ENCODE results near the gene LAMC2.

LAMC2 gene

GRCh38 chr1:183212870-183213269 is 26.8 kb downstream of the LAMC2 start:
- Histone ChIP-seq H3K4me1 (ENCODE audit: control insufficient read depth, insufficient read depth, low read length) (no peaks in the 10 kb centered on the region), H3K9ac (ENCODE audit: low read length) (no peak overlapping the region), H3K36me3 (ENCODE audit: control insufficient read depth, insufficient read depth, low read length) (no peaks in the 10 kb centered on the region), H3K27ac (ENCODE audit: low read depth, low read length) (no peak overlapping the region), H3K9me3 (ENCODE audit: control insufficient read depth, insufficient read depth, low read depth, low read length) (no peaks in the 10 kb centered on the region), H3K4me3 (ENCODE audit: low read depth, low read length) (no peak overlapping the region), H3K27me3 (ENCODE audit: control insufficient read depth, insufficient read depth, low read length) (no peaks in the 10 kb centered on the region)

DNA sequence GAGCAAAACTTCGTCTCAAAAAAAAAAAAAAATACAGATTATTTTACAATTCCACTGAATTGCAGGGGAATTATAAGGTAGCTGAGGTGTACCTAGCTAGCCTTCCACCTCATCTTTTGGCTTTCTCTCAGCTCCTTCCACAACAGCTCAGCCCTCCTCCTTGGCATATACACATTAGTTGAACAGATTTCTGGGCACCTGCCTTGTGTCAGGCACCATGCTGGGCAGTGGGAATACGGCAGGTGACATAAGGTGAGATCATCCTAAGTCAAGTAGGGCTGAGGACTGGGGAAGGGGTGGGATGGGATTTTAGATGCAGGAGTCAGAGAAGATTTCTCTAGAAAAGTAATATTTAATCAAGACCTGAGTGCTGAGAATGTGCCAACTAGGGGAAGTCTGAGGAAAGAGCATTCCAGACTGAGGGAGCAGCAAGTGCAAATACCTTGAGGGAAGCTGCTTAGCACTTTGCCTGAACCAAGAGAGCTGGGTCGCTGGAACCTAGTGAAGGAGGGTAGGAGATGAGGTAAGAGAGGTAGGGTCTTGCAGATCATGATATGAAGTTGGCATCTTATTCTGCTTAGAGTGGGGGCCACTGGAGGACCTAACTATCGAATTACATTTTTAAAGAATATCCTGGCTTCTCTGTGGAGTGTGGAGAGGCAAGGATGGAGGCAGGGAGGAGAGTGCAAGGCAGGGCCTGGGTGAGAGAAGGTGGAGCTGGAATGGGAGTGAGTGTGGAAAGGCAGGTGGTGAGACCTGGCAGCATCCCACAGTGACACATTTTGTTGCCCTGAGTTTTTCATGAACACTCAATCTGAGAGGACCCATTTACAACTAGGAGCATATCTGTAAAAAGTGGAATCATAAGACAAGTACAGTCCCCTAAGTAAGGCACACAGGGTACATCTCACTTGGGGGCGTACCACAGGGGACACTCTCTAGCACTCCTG is 28.2 kb downstream of the LAMC2 start:
- H3K9me3 ChIP-seq (ENCODE audit: control insufficient read depth, insufficient read depth, low read depth, low read length) = no peaks in the 10 kb centered on the region
- no peaks in the 10 kb centered on the region for H3K36me3 ChIP-seq (ENCODE audit: control insufficient read depth, insufficient read depth, low read length)
- H3K4me3 ChIP-seq (ENCODE audit: low read depth, low read length) = no peak overlapping the region
- no peak overlapping the region for H3K9ac ChIP-seq (ENCODE audit: low read length)
- H3K27me3 ChIP-seq (ENCODE audit: control insufficient read depth, insufficient read depth, low read length) = no peaks in the 10 kb centered on the region
- H3K27ac ChIP-seq (ENCODE audit: low read depth, low read length) = no peak overlapping the region
- H3K4me1 ChIP-seq (ENCODE audit: control insufficient read depth, insufficient read depth, low read length) = peaks cover 13% of the 10 kb centered on the region

DNA sequence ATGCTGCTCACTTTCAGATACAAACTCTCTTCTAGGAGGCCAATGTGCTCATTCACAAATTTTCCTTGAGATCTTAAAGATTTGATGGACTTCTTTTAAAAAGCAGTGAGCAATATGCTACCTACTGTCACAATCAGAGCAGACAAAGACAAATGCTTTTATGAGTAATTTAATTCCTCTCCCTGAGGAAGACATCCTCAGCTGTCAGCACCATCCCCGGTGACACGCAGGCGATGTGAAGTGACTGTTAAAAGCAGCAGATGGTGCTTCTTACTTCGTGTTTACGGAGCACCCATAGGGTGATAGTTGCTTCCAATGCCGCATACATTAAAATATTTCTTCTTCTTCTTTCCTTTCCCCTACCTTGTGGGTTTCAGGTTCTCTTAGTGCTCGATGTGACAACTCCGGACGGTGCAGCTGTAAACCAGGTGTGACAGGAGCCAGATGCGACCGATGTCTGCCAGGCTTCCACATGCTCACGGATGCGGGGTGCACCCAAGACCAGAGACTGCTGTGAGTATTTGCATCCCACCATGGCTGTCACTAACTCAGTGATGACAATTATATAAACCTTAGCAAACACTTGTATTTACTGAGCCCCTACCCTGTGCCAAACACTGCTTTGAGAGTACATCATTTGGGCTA is 29.1 kb downstream of the LAMC2 start:
- H3K9ac ChIP-seq (ENCODE audit: low read length) = no peak overlapping the region
- H3K27ac ChIP-seq (ENCODE audit: low read depth, low read length) = no peak overlapping the region
- H3K9me3 ChIP-seq (ENCODE audit: control insufficient read depth, insufficient read depth, low read depth, low read length) = no peaks in the 10 kb centered on the region
- no peaks in the 10 kb centered on the region for H3K27me3 ChIP-seq (ENCODE audit: control insufficient read depth, insufficient read depth, low read length)
- H3K4me3 ChIP-seq (ENCODE audit: low read depth, low read length) = no peak overlapping the region
- no peaks in the 10 kb centered on the region for H3K36me3 ChIP-seq (ENCODE audit: control insufficient read depth, insufficient read depth, low read length)
- H3K4me1 ChIP-seq (ENCODE audit: control insufficient read depth, insufficient read depth, low read length) = peaks cover 13% of the 10 kb centered on the region

DNA sequence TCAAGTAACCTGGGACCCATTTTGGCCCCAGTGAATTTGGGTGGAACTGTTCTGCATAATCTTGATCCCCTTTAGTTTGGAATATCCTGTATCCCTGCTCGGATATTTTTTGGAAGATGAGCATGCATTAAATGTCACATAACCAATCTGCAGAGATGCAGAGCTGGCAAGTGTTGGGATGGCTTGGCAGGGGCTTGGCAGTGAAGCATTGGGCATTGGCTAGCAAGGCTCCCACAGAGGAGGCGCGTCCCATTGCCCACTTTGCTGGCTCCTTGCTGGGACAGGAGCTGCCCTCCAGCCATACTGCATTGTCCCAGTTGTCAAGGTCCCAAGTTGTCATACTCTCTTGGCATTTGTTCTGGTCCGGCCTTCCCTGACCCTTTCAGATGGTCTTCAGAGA is 29.9 kb downstream of the LAMC2 start:
- Histone ChIP-seq H3K36me3 (ENCODE audit: control insufficient read depth, insufficient read depth, low read length) (no peaks in the 10 kb centered on the region), H3K9me3 (ENCODE audit: control insufficient read depth, insufficient read depth, low read depth, low read length) (no peaks in the 10 kb centered on the region), H3K4me3 (ENCODE audit: low read depth, low read length) (no peak overlapping the region), H3K9ac (ENCODE audit: low read length) (no peak overlapping the region), H3K27ac (ENCODE audit: low read depth, low read length) (no peak overlapping the region), H3K27me3 (ENCODE audit: control insufficient read depth, insufficient read depth, low read length) (no peaks in the 10 kb centered on the region), H3K4me1 (ENCODE audit: control insufficient read depth, insufficient read depth, low read length) (peaks cover 13% of the 10 kb centered on the region)

DNA sequence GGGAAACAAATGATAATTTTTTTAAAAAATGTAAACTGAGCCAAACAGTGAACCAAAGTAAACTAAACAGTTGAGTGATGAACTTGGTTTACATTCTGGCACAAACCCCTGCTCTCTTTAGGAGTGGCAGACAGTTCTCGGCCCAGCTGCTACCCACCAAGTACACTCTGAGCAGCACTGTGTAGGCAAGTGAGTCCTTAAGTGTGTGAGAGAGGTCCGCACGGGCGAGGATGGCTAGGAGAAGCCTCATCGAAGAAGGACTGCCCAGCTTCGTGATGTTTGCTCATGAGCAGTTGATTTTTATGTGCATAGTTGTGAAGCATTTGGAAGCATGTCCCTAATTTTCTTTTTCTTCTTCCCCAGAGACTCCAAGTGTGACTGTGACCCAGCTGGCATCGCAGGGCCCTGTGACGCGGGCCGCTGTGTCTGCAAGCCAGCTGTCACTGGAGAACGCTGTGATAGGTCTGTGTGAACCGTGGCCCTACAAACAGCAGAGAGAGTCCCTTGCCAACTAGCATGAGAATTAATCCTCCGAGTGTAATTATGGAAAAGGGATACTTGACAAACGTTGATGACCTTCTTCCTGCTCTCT is 32.1 kb downstream of the LAMC2 start:
- H3K27me3 ChIP-seq (ENCODE audit: control insufficient read depth, insufficient read depth, low read length) = no peaks in the 10 kb centered on the region
- H3K4me3 ChIP-seq (ENCODE audit: low read depth, low read length) = no peak overlapping the region
- no peaks in the 10 kb centered on the region for H3K9me3 ChIP-seq (ENCODE audit: control insufficient read depth, insufficient read depth, low read depth, low read length)
- H3K27ac ChIP-seq (ENCODE audit: low read depth, low read length) = no peak overlapping the region
- no peak overlapping the region for H3K9ac ChIP-seq (ENCODE audit: low read length)
- peaks cover 13% of the 10 kb centered on the region for H3K4me1 ChIP-seq (ENCODE audit: control insufficient read depth, insufficient read depth, low read length)
- no peaks in the 10 kb centered on the region for H3K36me3 ChIP-seq (ENCODE audit: control insufficient read depth, insufficient read depth, low read length)

DNA sequence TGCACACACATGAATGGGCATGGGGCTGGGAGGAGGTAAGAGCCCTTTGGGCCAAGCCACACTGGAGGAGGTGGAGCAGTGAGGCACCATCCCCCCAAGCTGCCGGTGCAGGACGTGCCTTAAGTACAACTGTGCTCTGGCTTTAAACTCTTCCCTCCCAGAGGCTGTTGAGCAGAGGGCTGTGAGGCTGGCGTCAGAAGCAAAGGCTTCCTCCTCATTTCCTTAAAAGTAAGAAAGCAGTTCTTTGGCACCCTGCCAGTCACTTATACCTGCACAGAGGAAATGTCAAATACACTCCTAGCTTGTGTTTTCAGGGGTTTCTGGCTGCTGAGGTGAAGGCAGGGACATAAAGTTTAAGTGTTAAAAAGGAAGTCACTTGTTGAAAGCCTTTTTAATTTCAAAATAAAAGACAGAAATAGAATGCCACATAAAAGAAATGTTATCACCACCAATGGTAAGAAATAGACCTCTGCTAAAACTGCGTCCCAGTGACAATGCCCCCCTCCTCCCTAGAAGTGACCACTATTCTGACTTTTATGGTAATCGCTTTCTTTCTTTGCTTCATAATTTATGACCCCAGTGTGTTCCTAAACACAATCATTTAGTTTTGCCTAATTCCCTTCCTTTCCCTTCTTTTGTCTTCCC is 33.0 kb downstream of the LAMC2 start:
- Histone ChIP-seq H3K9ac (ENCODE audit: low read length) (no peak overlapping the region), H3K36me3 (ENCODE audit: control insufficient read depth, insufficient read depth, low read length) (no peaks in the 10 kb centered on the region), H3K9me3 (ENCODE audit: control insufficient read depth, insufficient read depth, low read depth, low read length) (no peaks in the 10 kb centered on the region), H3K27me3 (ENCODE audit: control insufficient read depth, insufficient read depth, low read length) (no peaks in the 10 kb centered on the region), H3K4me3 (ENCODE audit: low read depth, low read length) (no peak overlapping the region), H3K27ac (ENCODE audit: low read depth, low read length) (no peak overlapping the region), H3K4me1 (ENCODE audit: control insufficient read depth, insufficient read depth, low read length) (peaks cover 13% of the 10 kb centered on the region)

DNA sequence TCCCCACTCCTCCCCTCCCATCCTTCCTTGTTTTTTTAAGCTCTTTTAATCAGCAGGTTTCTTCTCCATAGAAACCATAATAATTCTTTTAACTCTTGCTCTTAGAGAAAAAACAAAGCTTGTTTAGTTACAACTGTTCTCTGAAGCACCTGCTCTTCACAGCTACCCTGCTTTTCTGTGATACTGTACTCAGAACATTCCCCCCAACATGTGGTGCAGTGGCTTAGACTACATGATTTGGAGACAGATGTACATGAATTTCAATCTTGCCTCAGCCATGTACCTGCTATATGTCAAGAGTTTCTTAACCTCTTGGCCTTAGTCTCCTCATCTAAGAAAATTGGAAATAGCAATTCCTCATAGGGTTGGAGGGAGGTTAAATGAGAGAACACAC is 33.5 kb downstream of the LAMC2 start:
- Histone ChIP-seq H3K36me3 (ENCODE audit: control insufficient read depth, insufficient read depth, low read length) (no peaks in the 10 kb centered on the region), H3K27me3 (ENCODE audit: control insufficient read depth, insufficient read depth, low read length) (no peaks in the 10 kb centered on the region), H3K9me3 (ENCODE audit: control insufficient read depth, insufficient read depth, low read depth, low read length) (no peaks in the 10 kb centered on the region), H3K27ac (ENCODE audit: low read depth, low read length) (no peak overlapping the region), H3K9ac (ENCODE audit: low read length) (no peak overlapping the region), H3K4me1 (ENCODE audit: control insufficient read depth, insufficient read depth, low read length) (peaks cover 13% of the 10 kb centered on the region), H3K4me3 (ENCODE audit: low read depth, low read length) (no peak overlapping the region)

GRCh38 chr1:183222909-183223308 is 36.8 kb downstream of the LAMC2 start:
- Histone ChIP-seq H3K4me1 (ENCODE audit: control insufficient read depth, insufficient read depth, low read length) (peaks cover 26% of the 10 kb centered on the region), H3K9me3 (ENCODE audit: control insufficient read depth, insufficient read depth, low read depth, low read length) (no peaks in the 10 kb centered on the region), H3K27ac (ENCODE audit: low read depth, low read length) (no peak overlapping the region), H3K4me3 (ENCODE audit: low read depth, low read length) (no peak overlapping the region), H3K36me3 (ENCODE audit: control insufficient read depth, insufficient read depth, low read length) (no peaks in the 10 kb centered on the region), H3K27me3 (ENCODE audit: control insufficient read depth, insufficient read depth, low read length) (no peaks in the 10 kb centered on the region), H3K9ac (ENCODE audit: low read length) (no peak overlapping the region)

DNA sequence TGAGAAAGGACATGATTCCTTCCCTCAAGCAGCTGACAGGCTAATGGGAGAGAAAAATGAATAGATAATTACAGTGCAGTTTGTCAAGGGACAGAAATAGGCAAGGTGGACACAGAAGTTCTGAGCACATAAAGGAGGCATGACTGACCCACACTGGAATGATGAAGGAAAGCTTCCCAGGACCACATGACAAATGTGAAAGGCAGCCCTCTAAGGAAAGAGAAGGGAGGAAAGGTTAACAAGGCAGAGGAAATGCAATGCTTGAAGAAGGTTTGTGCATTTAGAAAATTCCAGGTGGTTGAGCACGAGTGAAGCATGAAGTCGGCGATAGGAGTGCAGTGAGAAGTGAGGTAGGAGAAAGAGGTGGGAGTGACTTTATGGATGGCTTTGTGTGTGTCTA is 37.4 kb downstream of the LAMC2 start:
- Histone ChIP-seq H3K4me1 (ENCODE audit: control insufficient read depth, insufficient read depth, low read length) (peaks cover 27% of the 10 kb centered on the region), H3K27ac (ENCODE audit: low read depth, low read length) (no peak overlapping the region), H3K9ac (ENCODE audit: low read length) (no peak overlapping the region), H3K27me3 (ENCODE audit: control insufficient read depth, insufficient read depth, low read length) (no peaks in the 10 kb centered on the region), H3K36me3 (ENCODE audit: control insufficient read depth, insufficient read depth, low read length) (no peaks in the 10 kb centered on the region), H3K4me3 (ENCODE audit: low read depth, low read length) (no peak overlapping the region), H3K9me3 (ENCODE audit: control insufficient read depth, insufficient read depth, low read depth, low read length) (no peaks in the 10 kb centered on the region)

DNA sequence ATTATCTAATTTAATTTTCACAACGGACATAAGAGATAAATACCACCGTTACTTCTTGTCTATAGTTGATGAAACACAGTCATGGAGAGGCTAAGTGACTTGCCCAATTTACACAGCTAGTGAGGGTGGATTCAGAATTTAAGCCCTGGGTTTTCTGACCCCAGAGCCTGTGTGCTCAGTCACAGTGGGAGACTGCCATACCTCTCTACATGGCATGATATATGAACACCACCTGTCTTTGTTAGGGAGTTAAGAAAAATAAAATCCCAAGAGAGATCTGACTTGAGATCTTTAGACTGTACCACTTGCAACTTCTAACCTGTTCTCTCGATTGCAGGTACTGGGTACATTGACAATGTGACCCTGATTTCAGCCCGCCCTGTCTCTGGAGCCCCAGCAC is 40.3 kb downstream of the LAMC2 start:
- H3K4me1 ChIP-seq (ENCODE audit: control insufficient read depth, insufficient read depth, low read length) = peaks cover 29% of the 10 kb centered on the region
- H3K27ac ChIP-seq (ENCODE audit: low read depth, low read length) = no peak overlapping the region
- H3K36me3 ChIP-seq (ENCODE audit: control insufficient read depth, insufficient read depth, low read length) = no peaks in the 10 kb centered on the region
- no peaks in the 10 kb centered on the region for H3K27me3 ChIP-seq (ENCODE audit: control insufficient read depth, insufficient read depth, low read length)
- no peak overlapping the region for H3K4me3 ChIP-seq (ENCODE audit: low read depth, low read length)
- no peaks in the 10 kb centered on the region for H3K9me3 ChIP-seq (ENCODE audit: control insufficient read depth, insufficient read depth, low read depth, low read length)
- no peak overlapping the region for H3K9ac ChIP-seq (ENCODE audit: low read length)

- Histone ChIP-seq H3K36me3 (ENCODE audit: control insufficient read depth, insufficient read depth, low read length) (no peaks in the 10 kb centered on the region), H3K4me1 (ENCODE audit: control insufficient read depth, insufficient read depth, low read length) (peaks cover 29% of the 10 kb centered on the region), H3K27me3 (ENCODE audit: control insufficient read depth, insufficient read depth, low read length) (no peaks in the 10 kb centered on the region), H3K9ac (ENCODE audit: low read length) (no peak overlapping the region), H3K9me3 (ENCODE audit: control insufficient read depth, insufficient read depth, low read depth, low read length) (no peaks in the 10 kb centered on the region), H3K4me3 (ENCODE audit: low read depth, low read length) (no peak overlapping the region), H3K27ac (ENCODE audit: low read depth, low read length) (no peak overlapping the region)
Measured at GRCh38 chr1:183226963-183227362, 40.9 kb downstream of the LAMC2 start.

All from HUES6 (cell line).